ENCODE measurements around the gene ASF1B.

- TF ChIP-seq CTCF (conservative IDR thresholded peaks at IDR 0.05; ENCODE audit: low read depth in 2 of 2) (no peak), EZH2phosphoT487 (IDR thresholded peaks at IDR 0.05; ENCODE audit: unreplicated experiment) (no peak), EZH2 (IDR thresholded peaks at IDR 0.05; ENCODE audit: low read depth, unreplicated experiment) (no peak)
Measured at GRCh38 chr19:14175351-14175792, 39.0 kb upstream of the ASF1B start.

Measured in GM23338 (cell line).